ENCODE data around the gene SUN2. TPM values are rescaled to one million over a fixed set of nuclear protein-coding genes. Genes with fewer than 3 reads are reported as not detected.

SUN2 gene
- total RNA-seq, 1 experiment from 2014 or later = 110 TPM

DNA sequence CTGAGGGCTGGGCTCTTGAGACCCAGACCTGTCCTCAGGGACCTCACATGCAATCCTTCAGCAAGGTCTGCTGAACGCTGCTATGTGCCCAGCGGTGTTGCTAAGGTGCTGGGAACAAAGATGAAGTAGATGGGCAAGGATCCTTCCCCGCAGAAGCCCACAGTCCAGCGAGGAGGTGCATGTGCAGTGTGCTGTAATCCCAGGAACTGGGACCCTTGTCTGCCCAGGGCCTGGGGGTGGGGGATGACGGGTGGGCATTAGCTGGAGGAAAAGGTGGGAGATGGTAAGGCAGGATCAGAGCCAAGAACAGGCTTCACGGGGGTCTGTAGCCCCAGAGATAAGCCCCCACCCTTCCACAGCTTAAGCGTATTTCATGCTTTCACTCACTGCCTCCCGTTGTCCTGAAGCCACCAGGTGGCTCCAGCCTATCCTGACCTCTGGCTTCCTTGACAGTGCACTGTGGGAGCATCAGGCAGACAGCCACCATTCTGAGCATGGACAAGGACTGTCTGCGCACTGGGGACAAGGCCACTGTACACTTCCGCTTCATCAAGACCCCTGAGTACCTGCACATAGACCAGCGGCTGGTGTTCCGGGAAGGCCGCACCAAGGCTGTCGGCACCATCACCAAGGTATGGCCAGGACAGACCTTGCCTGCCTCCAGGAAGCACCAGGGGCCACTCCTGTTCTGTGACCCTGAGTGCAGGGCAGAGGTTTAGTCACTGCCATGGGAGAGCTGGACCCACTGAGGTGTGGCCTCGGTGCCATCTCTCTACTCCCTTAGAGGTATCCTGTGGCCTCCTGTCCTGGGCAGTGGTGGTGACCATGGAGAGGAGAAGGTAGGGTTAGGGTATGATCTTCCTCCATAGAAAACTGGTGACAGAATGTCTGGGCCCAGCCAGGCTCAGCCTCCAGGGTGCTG is 28.0 kb downstream of the SUN2 start:
- no peak for DNase-seq (ENCODE audit: low read depth)
- in situ Hi-C loops (cut with HindIII; ENCODE audit: low pct_unique_long_range_greater_than_20kb, low sequenced_read_pairs) = no loop called here

DNA sequence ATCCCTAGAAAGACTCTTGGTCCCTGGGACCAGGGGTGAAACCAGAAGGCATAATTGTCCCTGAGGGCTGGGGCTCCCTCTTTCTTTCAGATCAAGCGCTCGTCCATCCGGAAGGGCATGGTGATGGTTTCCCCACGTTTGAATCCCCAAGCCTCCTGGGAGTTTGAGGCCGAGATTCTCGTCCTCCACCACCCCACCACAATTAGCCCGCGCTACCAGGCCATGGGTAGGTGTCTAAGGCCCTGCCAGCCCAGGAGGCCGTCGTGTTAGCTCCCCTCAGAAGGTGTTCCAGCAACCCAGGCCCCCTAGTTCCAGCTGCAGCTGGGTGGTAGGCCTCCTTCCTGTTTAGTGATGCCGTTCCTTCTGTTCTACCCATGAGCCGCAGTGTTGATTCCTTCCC is 28.7 kb downstream of the SUN2 start:
- in situ Hi-C loops (cut with HindIII; ENCODE audit: low pct_unique_long_range_greater_than_20kb, low sequenced_read_pairs) = no loop called here

DNA sequence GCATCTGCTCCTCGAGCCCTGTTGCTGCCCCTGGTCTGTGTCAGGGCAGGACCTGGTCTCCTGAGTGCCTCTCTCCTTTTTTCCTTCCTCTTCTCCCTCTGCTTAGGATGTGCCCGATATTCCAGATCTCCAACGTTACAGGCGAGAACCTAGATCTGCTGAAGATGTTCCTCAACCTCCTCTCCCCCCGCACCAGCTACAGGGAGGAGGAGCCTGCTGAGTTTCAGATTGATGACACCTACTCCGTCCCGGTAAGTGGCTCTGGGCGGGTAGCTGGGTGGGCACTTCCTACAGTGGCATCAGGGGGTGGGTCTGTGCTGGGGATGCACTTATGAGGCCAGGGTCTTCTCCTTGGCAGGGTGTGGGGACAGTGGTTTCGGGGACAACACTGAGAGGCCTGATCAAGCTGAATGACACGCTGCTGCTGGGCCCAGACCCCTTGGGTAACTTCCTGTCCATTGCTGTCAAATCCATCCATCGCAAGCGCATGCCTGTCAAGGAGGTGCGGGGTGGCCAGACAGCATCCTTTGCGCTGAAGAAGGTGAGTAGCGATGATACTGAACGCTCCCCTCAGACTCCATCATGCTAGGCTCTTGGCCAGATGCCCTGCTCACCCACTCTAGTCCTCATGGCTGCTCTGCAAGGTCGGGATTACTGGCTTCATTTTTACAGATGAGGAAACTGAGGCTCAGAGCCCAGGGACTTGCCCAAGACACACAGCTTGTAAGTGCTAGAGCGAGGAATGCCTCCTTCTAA is 29.7 kb downstream of the SUN2 start:
- in situ Hi-C loops (cut with HindIII; ENCODE audit: low pct_unique_long_range_greater_than_20kb, low sequenced_read_pairs) = no loop called here
- no peak for DNase-seq (ENCODE audit: low read depth)

More for the DNA sequence above, 28.7 kb downstream of the SUN2 start:
- no peak for DNase-seq (ENCODE audit: low read depth)

GRCh38 chr22:38724926-38725571 is 30.7 kb downstream of the SUN2 start:
- in situ Hi-C loops (cut with HindIII; ENCODE audit: low pct_unique_long_range_greater_than_20kb, low sequenced_read_pairs) = no loop called here
- DNase-seq (ENCODE audit: low read depth) = no peak

DNA sequence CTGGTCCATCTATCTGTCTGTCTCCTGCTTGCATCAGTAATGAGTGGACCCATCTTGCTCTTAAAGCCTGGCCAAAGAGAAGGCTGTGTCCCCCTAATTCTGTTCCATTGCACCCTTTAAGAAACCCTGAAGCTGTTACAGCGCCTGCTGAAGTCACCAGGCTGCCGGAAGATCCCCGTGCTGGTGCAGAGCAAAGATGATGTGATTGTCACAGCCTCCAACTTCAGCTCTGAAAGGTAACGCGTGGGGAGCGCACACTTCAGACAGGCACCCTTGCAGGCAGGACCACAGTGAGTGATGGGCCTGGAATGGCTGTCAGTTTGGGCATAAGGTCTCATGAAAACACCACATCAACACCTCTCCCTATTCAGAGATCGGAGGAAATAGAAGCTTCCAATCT is 31.6 kb downstream of the SUN2 start:
- in situ Hi-C loops (cut with HindIII; ENCODE audit: low pct_unique_long_range_greater_than_20kb, low sequenced_read_pairs) = no loop called here
- DNase-seq (ENCODE audit: low read depth) = no peak

- DNase-seq (ENCODE audit: low read depth) = no peak
- in situ Hi-C loops (cut with HindIII; ENCODE audit: low pct_unique_long_range_greater_than_20kb, low sequenced_read_pairs) = no loop called here
These were observed 34.2 kb downstream of the SUN2 start for GRCh38 chr22:38721551-38721950.

GRCh38 chr22:38720350-38720749 is 35.4 kb downstream of the SUN2 start:
- in situ Hi-C loops (cut with HindIII; ENCODE audit: low pct_unique_long_range_greater_than_20kb, low sequenced_read_pairs) = no loop called here
- DNase-seq (ENCODE audit: low read depth) = no peak

- no peak for DNase-seq (ENCODE audit: low read depth)
- in situ Hi-C loops (cut with HindIII; ENCODE audit: low pct_unique_long_range_greater_than_20kb, low sequenced_read_pairs) = no loop called here
These were observed 36.6 kb downstream of the SUN2 start for GRCh38 chr22:38719196-38719595.

GRCh38 chr22:38718414-38718813 is 37.4 kb downstream of the SUN2 start:
- peak; percentile 74 for DNase-seq (ENCODE audit: low read depth)
- in situ Hi-C loops (cut with HindIII; ENCODE audit: low pct_unique_long_range_greater_than_20kb, low sequenced_read_pairs) = no loop called here

DNA sequence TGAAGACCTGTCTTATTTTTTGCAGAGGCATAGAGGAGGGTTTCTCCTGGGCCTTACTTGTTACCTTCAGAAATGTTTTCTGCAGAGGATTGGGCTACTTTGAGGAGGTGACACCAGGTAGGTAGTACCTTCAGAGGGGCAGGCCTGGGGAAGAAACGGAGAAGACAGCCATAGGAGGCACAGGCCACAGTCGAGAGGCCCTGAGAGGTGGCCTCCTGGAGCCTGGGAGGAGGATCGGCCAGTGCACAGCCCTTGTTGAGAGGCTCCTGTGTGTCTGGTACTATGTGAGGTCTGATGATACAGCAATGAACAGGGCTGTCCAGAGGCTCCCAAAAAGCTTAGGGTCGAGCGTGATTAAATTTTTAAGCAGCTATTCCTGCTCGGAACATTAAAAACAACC is 38.6 kb downstream of the SUN2 start:
- in situ Hi-C loops (cut with HindIII; ENCODE audit: low pct_unique_long_range_greater_than_20kb, low sequenced_read_pairs) = no loop called here
- no peak for DNase-seq (ENCODE audit: low read depth)

DNA sequence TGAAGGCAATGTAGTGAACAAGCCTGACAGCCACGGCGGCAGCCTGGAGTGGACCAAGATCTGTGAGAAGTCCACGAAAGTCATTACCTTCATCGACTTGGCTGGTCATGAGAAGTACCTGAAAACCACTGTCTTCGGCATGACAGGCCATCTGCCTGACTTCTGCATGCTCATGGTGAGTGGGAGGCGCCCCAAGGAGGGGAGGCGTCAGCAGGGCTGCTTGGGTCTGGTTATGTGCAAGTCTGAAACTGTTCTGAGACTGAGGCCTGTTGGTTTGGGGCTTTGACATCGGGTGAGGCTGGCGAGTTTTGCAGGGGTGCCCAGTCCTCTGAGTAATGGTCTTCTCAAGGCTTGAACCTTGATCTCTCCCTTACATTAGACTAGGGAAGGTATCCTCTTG is 39.0 kb downstream of the SUN2 start:
- DNase-seq (ENCODE audit: low read depth) = no peak
- in situ Hi-C loops (cut with HindIII; ENCODE audit: low pct_unique_long_range_greater_than_20kb, low sequenced_read_pairs) = no loop called here

DNA sequence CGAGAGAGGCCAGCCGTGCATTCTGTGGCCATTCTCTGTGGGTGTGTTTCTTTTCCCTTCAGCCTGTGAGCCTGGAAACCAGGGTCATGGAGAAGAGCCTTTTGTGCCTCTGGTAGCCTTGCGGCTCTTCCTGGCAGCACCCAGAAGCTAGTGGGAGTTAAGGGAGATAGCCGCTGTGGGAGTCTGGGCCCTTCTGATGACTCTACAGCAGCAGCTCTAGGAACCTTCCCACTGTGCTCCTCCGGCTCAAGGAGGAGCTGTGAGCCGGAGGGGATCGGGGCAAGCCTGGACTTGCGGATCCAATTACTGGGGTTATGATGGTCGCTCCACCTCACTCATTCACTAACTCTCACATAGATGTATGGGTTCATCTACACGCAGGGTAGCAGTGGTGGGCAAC is 39.5 kb downstream of the SUN2 start:
- no peak for DNase-seq (ENCODE audit: low read depth)
- in situ Hi-C loops (cut with HindIII; ENCODE audit: low pct_unique_long_range_greater_than_20kb, low sequenced_read_pairs) = no loop called here

GRCh38 chr22:38715852-38716251 is 39.9 kb downstream of the SUN2 start:
- no peak for DNase-seq (ENCODE audit: low read depth)
- in situ Hi-C loops (cut with HindIII; ENCODE audit: low pct_unique_long_range_greater_than_20kb, low sequenced_read_pairs) = no loop called here

DNA sequence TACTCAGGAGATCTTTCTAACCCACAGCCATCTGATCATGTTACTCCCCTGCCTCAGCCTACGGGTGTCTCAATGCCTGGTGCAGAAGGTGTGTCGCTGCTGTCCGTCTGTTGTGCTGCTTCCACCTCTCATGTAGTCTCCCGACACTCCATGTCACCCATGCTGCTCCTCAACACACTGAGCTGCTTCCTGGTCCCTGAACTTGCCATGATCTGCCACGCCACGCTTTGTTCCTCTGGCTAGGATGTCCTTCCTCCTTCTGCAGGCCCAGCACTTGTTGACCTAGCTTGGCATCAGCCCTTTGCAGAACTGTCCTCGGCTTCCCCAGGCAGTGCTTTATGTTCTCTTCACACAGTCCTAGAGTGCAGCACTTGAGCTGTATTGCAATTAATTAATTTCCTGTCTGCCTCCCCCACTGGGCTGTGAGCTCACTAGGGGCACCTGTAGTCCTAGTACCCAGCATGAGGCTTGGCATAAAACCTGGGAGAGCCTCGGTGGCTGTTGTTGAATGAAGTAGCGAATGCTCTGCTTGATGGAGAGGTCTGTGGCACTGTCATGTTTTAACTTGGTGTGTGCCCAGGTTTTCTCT is 40.5 kb downstream of the SUN2 start:
- in situ Hi-C loops (cut with HindIII; ENCODE audit: low pct_unique_long_range_greater_than_20kb, low sequenced_read_pairs) = no loop called here
- no peak for DNase-seq (ENCODE audit: low read depth)

- no peak for DNase-seq (ENCODE audit: low read depth)
- in situ Hi-C loops (cut with HindIII; ENCODE audit: low pct_unique_long_range_greater_than_20kb, low sequenced_read_pairs) = no loop called here
These were observed 41.9 kb downstream of the SUN2 start for GRCh38 chr22:38713921-38714320.

DNA sequence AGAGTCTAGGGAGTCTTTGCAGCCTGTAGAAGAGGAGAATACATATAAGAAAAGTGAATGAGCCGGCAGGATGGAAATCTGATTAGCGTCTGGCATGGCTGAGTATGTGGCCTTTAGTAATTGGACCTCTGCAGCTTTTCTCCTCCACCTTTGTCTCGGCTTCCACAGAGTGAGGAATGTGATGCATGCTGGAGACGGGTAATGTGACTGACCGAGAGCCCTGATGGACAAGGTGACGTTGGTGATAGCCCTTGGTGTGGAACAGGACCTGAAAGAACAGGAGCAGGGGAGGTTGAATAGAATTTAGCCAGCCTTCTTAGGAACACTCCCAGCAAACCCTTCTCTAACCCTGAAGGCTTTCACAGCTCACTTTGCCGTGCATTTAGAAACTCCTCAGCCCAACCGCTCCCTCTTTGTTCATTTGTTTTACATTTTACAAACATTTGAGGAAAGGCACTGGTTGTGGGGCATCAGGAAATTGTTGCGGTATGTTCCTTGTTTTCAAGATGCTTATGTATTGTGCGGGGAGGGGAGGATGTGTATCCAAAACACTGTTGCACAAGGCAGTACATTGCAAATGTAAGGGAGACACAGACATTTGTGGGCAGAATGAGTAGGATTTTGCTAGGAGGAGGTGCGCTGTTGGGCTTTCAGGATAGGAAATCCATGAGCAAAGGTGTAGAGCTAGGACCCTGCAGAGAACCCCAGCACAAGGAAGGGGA is 43.2 kb downstream of the SUN2 start:
- in situ Hi-C loops (cut with HindIII; ENCODE audit: low pct_unique_long_range_greater_than_20kb, low sequenced_read_pairs) = no loop called here
- DNase-seq (ENCODE audit: low read depth) = no peak

DNA sequence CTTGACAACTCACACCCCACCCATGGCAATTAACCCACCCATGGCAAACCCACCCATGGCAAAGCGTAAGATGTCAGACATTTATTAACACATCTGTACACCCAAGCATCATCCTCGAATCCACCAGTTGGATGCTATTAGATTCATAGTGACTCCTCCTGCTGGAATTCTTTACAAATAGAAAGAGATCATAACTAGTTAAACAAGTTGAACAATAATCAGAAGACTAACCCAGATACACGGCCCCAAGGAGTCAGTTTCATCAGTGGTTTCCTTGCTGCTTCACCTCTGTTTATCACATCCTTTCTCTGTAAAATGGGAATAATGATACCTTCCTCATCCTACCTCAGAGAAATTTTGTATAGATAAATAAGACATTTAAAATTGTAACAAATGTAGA is 44.9 kb downstream of the SUN2 start:
- in situ Hi-C loops (cut with HindIII; ENCODE audit: low pct_unique_long_range_greater_than_20kb, low sequenced_read_pairs) = no loop called here
- DNase-seq (ENCODE audit: low read depth) = no peak

DNA sequence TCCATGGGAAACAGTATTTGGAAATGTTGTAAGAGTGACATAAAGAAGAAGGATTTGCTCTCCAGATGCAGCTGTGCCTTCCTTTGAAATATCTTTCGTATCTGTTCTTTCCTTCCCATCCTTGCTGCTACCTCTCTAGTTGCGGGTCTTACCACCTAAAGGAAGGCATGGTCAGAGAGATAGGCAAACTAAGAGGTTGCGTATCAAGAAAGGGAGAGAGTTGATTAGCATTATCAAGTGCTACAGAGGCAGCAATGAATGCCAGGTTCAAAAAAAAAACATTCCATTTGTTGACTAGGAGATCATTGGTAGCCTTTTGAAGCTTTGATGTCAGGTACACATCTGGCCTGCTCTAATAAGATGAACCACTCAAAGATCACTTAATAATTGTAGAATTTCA is 45.4 kb downstream of the SUN2 start:
- in situ Hi-C loops (cut with HindIII; ENCODE audit: low pct_unique_long_range_greater_than_20kb, low sequenced_read_pairs) = no loop called here

More for the DNA sequence above, 45.4 kb downstream of the SUN2 start:
- DNase-seq (ENCODE audit: low read depth) = no peak

All from Caki2 (cell line).